ENCODE results near the gene BUB1B.

DNA sequence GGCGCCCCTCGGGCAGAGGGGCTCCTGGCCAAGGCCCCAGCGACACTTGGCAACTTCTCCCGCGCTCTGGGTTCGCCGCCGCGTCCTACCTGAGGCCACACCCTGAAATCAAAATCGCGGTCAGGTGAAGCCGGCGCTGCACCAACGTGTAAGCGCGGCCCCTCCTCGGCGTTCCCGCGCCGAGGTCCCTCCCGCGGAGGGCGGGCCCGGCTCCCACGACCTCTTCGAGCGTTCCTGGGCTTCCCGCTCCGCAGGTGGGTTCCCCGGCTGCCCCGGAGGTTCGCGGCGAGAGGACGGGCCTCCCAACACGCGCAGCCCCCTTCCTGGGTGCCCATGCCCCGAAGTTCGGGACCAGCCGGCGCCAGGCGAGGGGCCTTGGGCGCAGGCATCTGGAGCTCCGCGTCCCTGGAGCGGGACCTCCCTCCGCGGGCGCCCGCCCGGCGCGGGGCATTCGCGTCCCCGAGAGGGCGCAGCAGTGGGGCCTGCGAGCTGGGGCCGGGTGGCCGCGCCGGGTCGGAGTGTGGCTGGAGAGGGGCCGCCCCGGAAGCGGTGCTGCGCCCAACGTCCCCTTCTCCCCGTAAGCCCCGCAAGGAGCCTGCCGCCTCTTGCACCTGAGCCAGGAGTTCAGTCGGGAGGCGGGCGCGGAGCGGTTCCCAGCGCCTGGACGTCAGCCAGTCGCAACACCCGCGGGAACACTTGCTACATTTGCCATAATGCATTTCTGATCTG lies 91.7 kb downstream of the BUB1B start:
- TF ChIP-seq, protein P1, sequence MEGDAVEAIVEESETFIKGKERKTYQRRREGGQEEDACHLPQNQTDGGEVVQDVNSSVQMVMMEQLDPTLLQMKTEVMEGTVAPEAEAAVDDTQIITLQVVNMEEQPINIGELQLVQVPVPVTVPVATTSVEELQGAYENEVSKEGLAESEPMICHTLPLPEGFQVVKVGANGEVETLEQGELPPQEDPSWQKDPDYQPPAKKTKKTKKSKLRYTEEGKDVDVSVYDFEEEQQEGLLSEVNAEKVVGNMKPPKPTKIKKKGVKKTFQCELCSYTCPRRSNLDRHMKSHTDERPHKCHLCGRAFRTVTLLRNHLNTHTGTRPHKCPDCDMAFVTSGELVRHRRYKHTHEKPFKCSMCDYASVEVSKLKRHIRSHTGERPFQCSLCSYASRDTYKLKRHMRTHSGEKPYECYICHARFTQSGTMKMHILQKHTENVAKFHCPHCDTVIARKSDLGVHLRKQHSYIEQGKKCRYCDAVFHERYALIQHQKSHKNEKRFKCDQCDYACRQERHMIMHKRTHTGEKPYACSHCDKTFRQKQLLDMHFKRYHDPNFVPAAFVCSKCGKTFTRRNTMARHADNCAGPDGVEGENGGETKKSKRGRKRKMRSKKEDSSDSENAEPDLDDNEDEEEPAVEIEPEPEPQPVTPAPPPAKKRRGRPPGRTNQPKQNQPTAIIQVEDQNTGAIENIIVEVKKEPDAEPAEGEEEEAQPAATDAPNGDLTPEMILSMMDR (IDR thresholded peaks at IDR 0.05 in 2 of 3, conservative IDR thresholded peaks at IDR 0.05 in 1 of 3; ENCODE audit: borderline replicate concordance in 1 of 3, insufficient read depth in 1 of 3, low read depth in 2 of 3, low read length in 2 of 3) = no peak
- no peak for TF ChIP-seq RAD21 (IDR thresholded peaks at IDR 0.05; ENCODE audit: low read depth)

Data from HCT116 (cell line).